ENCODE measurements around the gene NUDCD2.
A peak's percentile ranks its signal among the peaks of the same experiment; 100 is the strongest.

DNA sequence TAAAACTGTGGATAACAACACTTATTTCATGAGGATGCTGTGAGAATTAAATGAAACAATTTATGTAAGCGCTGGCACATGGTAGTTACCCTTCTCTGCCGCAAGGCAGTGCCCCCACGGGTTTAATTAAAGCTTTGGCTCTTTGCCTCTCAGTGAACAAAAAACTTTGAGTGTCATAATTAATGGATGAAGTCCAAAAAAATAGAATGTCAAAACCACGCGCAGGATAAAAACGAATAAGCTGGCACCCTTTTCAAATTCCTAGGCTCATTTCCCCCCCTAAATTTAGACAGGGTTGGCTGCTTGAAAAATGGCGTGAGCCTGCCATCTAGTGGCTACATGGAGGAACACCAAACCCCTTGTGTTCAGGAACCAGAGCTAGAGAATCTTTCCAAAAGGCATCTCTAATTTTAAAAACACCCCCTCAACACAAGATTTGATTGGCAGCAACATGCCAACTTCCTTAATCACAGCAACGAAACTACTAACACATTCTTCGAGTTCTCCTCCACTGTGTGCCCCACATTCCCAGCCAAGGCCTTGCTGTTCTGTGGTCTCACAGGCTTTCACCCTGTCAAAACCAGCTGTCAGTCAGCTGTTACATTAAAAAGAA, 51.5 kb downstream of the NUDCD2 start:
- TF ChIP-seq, protein P1, sequence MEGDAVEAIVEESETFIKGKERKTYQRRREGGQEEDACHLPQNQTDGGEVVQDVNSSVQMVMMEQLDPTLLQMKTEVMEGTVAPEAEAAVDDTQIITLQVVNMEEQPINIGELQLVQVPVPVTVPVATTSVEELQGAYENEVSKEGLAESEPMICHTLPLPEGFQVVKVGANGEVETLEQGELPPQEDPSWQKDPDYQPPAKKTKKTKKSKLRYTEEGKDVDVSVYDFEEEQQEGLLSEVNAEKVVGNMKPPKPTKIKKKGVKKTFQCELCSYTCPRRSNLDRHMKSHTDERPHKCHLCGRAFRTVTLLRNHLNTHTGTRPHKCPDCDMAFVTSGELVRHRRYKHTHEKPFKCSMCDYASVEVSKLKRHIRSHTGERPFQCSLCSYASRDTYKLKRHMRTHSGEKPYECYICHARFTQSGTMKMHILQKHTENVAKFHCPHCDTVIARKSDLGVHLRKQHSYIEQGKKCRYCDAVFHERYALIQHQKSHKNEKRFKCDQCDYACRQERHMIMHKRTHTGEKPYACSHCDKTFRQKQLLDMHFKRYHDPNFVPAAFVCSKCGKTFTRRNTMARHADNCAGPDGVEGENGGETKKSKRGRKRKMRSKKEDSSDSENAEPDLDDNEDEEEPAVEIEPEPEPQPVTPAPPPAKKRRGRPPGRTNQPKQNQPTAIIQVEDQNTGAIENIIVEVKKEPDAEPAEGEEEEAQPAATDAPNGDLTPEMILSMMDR (IDR thresholded peaks at IDR 0.05): peak; percentile 94
- TF ChIP-seq EZH2 (IDR thresholded peaks at IDR 0.05): no peak
- no peak for TF ChIP-seq EZH2phosphoT487 (IDR thresholded peaks at IDR 0.05)
